GM19043 (cell line): ENCODE results near the gene TOMM6.
A peak's percentile ranks its signal among the peaks of the same experiment; 100 is the strongest.
"Not testable (repeated sequence)": the region's sequence is repeated elsewhere in the genome, so short reads cannot be mapped to it uniquely, and the experiment has no call there.

Experiments used
- ATAC-seq: cut with Tn5 transposase; IDR thresholded peaks from one replicate; pipeline ENCODE4 v1.9.1; 2021; ENCODE audit warnings: low read depth; ENCODE audit not compliant: unreplicated experiment

The TOMM6 gene

GRCh38 chr6:41759905-41760579, 27.5 kb upstream of the TOMM6 start:
- no peak for ATAC-seq

GRCh38 chr6:41763470-41763869, 24.0 kb upstream of the TOMM6 start:
- no peak for ATAC-seq

DNA sequence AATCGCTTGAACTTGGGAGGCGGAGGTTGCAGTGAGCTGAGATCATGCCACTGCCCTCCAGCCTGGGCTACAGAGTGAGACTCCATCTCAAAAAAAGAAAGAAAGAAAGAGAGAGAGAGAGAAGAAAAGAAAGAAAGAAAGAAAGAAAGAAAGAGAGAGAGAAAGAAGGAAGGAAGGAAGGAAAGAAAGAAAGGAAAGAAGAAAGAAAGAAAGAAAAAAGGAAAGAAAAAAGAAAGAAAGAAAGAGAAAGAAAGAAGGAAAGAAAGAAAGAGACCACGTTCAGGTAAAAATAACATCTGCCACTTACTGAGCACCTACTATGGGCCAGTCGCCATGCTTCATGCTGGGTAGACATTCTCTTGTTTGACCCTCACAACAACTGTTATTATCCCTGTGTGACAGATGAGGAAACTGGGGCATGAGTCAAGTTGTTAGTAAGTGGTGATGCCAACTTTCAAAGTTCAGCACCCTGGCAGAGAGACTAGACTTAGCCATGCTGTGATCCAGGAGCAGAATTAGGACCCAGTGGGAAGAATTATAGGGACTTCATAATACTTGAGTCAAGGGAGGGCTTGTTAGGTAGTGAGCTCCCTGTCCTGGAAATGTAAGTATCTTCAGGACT, 21.3 kb upstream of the TOMM6 start:
- not testable (repeated sequence) for ATAC-seq

GRCh38 chr6:41767112-41767833, 20.2 kb upstream of the TOMM6 start:
- no peak for ATAC-seq

GRCh38 chr6:41768545-41769308, 18.8 kb upstream of the TOMM6 start:
- ATAC-seq: no peak

GRCh38 chr6:41769376-41769775, 18.1 kb upstream of the TOMM6 start:
- no peak for ATAC-seq

GRCh38 chr6:41770381-41771057, 17.0 kb upstream of the TOMM6 start:
- ATAC-seq: no peak

GRCh38 chr6:41771058-41771983, 16.2 kb upstream of the TOMM6 start:
- ATAC-seq: no peak

- ATAC-seq: no peak
These were observed 12.7 kb upstream of the TOMM6 start for GRCh38 chr6:41774841-41775240.

GRCh38 chr6:41775293-41775882, 12.1 kb upstream of the TOMM6 start:
- ATAC-seq: no peak

DNA sequence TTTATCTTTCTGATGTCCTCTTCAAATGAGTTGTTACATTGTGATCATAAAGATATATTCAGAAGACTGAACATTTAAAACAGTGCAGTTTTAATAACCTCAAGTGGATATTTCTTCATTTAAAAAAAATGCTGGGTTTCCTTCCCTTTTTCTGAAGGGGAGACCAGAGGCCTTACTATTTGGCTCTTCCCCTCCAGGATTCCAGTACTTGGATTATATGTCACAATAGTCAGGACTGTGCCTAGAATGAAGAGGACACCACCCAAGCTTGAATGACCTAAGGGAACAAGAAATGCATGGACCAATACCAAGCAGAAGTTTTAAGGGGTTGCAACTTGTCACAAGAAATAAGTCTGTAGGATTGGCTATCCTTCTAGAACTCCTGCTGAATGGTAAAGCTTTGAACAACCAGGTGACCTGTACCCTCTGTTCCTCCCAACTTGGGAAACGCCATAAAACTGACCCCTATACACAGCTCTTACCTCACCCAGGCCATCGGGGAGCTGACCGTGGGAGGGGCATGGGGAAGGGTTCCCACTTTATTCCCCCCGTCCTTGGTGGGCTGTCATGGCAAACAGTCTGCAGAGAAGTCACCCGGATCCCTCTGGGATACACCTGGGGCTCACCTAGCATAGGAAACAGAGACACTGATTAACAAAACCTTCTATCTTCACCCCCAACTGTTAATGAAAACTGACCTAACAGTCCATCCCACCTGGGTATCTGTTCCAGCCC, 9.8 kb upstream of the TOMM6 start:
- ATAC-seq: no peak

GRCh38 chr6:41778895-41779294, 8.6 kb upstream of the TOMM6 start:
- ATAC-seq: no peak

DNA sequence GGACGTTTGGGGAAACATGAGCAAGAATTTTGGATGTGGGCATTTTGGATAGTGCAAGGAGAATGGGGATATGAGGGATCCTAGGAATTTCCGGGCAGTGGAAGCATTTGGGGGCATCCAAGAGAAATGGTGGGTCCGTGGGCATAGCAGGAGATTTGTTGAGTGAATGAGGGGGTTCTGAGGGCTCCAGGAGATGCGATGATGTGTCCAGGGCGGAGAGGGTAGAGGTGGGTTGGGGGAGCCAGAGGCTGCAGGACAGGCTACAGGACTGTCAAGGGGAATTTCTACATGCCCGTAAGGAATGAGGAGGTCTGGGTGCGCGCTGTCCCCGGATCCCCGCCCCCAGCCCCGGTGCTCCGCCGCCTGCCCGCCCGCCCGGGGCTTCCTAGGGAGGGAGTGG, 8.2 kb upstream of the TOMM6 start:
- ATAC-seq: peak; percentile 16

DNA sequence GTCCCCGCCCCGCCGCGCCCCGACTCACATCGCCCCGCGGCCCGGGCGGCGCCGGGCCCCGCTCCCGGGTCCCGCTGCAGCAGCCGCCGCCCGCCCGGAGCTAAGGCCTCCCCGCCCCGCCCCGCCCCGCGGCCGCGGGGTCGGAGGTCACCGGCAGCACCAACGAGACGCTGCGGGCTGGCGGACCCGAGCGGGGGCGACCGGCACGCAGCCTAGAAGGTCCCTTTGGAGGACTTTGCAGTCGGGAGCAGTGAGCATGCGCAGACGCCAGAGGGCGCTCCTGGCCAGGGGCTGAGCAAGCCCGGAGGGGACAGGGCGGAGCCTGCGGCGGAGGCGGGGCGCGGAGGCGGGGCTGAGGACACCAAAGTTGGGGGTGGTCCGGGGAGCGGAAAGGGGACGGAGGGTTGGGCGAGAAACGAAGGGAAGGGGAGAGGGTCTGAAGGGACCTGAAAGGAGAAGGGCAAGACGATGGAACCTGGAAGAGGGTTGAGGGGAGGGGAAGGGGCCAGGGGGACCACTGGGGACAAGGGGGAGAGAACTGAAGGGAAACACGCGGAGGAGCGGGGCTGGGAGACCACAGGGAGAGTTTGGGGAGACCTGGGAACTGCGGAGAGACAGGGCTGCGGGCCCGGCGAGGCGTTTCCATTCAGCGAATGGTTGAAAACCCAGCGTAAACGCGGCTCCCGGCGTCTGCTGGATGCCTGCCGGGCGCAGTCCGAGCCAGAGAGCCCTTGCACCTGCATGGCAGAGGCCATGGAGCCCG, 7.5 kb upstream of the TOMM6 start, which contains the start of gene FRS3:
Gene FRS3 (minus strand): TSS at position 113 of the 763 bp plus-strand sequence. CDS start 2,913 bp downstream, outside the sequence.
- peak; percentile 88 for ATAC-seq

DNA sequence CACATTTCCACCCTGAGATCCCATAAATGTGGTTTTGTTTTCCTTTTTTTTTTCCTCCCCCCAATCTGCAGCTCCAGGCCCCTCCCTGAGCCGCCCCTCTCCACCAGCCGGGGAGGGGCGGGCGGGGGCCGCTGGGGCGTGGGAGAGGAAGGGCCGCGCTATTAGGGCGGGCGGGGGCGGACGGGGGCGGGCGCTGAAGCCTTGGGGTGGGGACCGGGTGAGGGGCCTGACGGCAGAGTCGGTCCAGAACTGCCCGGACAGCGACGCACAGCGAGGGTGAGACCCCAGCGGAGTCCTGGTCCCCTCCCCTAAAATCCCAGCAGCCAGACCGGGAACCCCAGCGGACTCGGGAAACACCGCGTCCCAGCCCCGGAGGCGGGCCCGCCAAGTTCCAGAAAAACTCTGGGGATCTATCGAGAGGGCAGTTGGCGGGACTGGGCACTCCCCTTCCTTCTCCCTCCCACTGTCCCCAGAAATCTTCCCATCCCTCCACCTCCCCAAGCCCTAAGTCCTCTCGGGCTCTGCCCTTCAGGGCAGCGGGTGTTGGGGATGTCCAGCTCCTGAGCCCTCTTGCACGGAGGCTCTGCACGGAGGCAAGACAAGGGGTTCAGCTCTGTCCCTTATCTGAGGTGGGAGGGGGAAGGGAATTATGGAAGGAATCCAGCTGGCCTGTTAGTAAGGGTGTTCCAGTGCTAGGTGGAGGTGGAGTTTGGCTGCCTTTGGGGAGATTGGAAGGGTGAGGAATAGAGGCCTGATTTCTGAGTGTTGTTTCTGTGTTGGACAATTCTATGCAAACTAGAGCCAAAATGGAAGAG, 6.7 kb upstream of the TOMM6 start, which contains the start of gene PRICKLE4:
Gene PRICKLE4 (plus strand): TSS at position 232 of the 815 bp plus-strand sequence. CDS start 2,692 bp downstream, outside the sequence.
- ATAC-seq: no peak

- no peak for ATAC-seq
These were observed 6.1 kb upstream of the TOMM6 start for GRCh38 chr6:41781366-41781730.
